GM12874 (cell line): ENCODE measurements around the gene ARHGEF7.

Experiments
- TF ChIP-seq, protein P1 (sequence below): IDR thresholded peaks from 2 replicates; pipeline ENCODE4 v1.5.1; 2011; ENCODE audit warnings: low read depth, mild to moderate bottlenecking, control low read depth, low read length, moderate library complexity; ENCODE audit not compliant: insufficient read depth

The ARHGEF7 gene

DNA sequence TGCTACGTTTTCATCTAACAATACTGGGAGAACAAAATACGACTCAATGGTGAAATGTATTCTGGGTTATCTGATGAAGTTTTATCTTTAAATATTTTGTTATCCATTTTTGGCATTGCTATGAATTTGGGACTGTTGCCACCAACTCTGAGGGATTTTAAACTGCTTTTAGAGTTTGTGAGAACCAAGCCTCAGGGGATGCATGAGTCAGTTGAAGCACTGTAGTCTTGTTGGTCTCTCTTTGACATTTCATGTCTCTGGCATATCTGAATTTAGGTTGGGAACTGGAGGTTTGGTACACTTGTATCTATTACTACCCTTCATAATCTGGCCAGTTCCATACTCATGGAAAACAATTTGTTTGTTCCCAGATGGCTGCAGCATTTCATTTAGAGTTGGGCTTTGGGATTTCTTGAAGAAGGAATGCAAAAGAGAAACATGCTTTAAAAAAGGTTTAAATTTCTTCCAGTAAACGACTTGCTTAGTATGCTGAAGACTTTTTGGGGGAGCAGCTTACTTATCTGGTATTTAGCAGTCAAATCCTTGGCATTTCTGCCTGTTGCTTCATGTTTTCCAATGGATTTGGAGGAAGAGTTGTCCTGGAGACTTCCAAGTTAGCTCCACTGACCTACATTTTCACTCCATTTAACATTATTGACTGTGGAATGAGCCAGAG is 28.9 kb downstream of the ARHGEF7 start:
- TF ChIP-seq, protein P1, sequence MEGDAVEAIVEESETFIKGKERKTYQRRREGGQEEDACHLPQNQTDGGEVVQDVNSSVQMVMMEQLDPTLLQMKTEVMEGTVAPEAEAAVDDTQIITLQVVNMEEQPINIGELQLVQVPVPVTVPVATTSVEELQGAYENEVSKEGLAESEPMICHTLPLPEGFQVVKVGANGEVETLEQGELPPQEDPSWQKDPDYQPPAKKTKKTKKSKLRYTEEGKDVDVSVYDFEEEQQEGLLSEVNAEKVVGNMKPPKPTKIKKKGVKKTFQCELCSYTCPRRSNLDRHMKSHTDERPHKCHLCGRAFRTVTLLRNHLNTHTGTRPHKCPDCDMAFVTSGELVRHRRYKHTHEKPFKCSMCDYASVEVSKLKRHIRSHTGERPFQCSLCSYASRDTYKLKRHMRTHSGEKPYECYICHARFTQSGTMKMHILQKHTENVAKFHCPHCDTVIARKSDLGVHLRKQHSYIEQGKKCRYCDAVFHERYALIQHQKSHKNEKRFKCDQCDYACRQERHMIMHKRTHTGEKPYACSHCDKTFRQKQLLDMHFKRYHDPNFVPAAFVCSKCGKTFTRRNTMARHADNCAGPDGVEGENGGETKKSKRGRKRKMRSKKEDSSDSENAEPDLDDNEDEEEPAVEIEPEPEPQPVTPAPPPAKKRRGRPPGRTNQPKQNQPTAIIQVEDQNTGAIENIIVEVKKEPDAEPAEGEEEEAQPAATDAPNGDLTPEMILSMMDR, result no peak

DNA sequence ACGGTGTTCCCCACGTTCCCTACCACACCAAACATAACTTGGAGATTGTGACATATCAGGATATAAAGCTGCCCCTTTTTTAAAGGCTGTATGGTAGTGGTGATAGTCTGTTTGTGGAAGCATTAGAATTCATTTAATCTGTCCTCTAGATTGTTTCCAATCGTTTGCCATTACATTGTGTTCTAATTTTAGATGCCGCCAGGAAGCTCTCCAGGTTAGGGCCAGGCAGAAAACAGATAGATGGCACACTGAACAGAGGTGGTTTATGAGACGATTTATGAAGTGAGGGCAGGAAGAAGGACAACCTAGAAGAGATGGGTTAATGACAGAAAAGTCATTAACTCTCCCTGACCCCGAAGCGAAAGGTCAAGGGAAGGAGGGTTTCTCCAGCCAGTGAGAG is 30.0 kb downstream of the ARHGEF7 start:
- TF ChIP-seq, protein P1, result no peak

DNA sequence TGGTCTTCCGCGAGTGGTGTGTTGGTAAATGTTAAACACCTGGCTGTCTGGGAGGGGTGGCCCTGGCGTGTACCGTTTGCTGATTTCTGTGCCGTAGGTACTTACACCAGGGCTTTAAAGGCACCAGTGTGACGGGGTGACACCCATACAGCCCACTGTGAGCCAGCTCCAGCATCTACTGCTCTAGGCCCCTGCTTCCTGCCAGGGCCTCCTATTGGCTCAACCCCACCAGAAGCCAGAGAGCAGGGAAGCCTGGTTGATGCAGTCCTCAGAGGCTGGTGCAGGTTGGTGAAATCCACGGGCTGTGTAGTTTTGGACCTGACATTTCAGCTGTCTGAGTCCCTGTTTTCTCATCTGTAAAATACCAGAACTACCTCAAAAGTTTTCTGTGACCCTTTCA is 30.4 kb downstream of the ARHGEF7 start:
- TF ChIP-seq, protein P1, result no peak

DNA sequence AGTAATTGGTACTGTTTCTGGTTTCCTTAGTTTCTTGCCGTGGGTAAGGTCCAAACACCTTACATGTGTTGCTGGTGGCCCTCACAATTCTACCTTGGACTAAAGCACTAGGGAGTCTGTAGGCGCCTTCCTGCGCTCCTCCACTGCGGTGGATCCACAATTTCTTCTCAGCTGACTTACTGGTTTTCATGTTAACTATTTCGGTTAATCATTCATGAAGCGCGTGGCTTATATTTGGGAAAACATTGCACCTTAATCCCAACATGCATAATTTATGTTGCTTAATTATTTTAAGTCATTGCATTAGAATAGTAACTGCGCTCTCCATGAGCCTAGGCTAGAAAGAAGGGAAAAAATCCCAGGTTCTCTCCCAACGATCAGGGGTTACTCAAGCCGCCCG is 37.7 kb downstream of the ARHGEF7 start:
- TF ChIP-seq, protein P1, result no peak

DNA sequence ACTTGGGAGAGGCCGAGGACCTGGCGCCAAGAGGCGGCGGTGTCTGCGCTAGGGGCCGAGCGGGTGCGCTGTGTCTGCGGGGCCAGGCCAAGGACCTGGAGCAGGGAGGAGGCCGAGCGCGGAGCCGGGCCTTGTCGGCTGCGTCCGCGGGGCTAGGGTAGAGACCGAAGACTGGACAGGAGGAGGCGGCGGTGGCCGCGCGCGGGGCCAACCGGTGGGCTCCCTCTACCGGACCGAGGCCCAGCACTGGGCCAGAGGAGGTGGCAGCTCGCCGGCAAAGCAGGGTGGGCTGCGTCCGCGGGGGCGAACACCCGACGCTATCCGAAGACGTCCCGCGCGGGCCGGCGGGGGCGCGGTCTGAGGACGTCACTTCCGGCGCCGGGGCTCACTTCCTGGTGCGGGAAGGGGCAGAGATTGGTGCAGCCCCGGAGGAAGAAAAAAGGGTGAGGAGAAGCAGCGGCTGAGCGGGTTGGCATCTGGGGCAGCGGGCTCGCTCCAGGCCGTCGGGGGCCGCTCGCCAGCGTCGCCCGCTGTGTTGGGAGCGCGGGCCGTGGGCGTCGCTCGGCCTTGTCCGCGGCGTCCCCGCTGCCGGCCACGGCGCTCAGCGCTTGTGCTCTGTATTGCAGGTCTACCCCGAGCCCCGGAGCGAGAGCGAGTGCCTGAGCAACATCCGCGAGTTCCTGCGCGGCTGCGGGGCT is 38.3 kb downstream of the ARHGEF7 start:
- TF ChIP-seq, protein P1, result peak; percentile 22; the same call in 1 of the 2 replicates

DNA sequence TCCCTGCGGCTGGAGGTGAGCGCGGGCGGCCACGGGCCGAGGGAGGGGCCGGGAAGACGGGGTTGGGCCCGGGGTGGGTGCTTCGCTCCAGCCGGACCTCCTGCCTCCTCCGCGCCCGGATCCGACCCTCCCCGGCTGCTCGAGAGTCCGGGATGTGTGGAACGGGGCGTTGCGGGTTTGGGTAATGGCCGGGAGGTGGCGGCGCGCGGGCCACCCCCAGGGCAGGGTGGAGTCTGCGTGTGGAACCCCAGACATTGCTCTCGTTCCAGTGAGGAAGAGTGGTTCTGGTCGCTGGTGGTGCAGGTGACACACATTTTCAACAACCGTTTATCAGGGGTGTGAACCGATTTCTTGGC is 38.8 kb downstream of the ARHGEF7 start:
- TF ChIP-seq, protein P1, result 0 out of 2 replicates have a peak, but pooled peaks have one; percentile 3

DNA sequence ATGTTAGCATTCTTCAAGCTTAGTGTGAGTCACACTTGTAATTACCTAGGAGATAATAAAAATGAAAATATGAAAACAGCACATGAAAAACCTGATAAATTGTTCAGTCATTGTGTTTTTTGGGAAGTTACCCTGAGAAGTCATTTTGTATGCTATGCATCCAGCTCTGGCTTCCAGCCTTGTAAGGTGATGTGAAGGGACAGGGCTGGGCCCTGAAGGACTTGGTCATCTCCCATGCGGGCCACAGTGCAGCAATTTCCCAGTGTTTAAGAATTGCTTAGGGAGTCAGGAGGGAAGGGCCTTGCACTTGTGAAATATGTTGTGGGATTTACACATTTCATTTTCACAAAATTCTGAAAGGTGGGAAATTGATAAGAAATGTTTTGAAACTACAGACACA is 41.3 kb downstream of the ARHGEF7 start:
- TF ChIP-seq, protein P1, result no peak
